ENCODE measurements around the gene ATP2A1. TPM values are rescaled to one million over a fixed set of nuclear protein-coding genes. Genes with fewer than 3 reads are reported as not detected.
"Not testable (repeated sequence)": the region's sequence is repeated elsewhere in the genome, so short reads cannot be mapped to it uniquely, and the experiment has no call there.

Gene ATP2A1
- polyA plus RNA-seq, 1 experiment = 0.50 TPM

DNA sequence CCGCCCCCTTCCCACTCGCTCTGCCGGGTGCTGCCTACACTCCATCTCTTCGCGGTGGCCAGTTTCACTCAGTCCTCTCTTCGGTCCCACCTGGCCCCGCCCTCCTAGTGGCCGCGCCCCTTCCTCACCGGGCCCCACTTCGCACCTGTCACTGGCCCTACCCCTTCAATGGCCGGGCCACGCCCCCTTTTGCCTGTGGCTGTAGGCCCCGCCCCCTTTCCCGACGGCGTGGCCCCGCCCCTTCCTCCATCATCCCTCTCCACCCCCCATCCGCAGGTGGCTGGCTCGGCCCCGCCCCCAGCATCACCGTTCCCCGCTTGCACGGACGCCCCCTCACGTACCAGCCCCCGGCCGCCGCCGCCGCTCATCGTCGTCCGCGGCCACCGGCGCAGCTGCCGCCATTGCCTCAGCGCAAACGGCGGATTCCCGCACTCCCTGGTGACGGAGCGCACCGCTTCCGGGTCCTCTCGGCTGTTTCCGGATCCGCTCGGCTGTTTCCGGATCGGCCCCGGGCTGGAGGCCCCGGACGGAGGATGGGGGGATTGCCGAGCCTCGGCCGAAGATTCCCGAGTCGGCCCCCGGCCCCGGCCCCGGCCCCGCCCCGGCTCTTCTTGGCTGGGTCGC is 46.6 kb downstream of the ATP2A1 start, which contains the start of gene RABEP2:
Gene RABEP2, minus strand, starts transcription at position 477 of the 624 bp plus-strand sequence. Its CDS starts 75 bp downstream, at position 402.
- TF ChIP-seq, protein P1, sequence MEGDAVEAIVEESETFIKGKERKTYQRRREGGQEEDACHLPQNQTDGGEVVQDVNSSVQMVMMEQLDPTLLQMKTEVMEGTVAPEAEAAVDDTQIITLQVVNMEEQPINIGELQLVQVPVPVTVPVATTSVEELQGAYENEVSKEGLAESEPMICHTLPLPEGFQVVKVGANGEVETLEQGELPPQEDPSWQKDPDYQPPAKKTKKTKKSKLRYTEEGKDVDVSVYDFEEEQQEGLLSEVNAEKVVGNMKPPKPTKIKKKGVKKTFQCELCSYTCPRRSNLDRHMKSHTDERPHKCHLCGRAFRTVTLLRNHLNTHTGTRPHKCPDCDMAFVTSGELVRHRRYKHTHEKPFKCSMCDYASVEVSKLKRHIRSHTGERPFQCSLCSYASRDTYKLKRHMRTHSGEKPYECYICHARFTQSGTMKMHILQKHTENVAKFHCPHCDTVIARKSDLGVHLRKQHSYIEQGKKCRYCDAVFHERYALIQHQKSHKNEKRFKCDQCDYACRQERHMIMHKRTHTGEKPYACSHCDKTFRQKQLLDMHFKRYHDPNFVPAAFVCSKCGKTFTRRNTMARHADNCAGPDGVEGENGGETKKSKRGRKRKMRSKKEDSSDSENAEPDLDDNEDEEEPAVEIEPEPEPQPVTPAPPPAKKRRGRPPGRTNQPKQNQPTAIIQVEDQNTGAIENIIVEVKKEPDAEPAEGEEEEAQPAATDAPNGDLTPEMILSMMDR (IDR thresholded peaks at IDR 0.05; ENCODE audit: low read depth, low read length) = no peak
- ChIA-PET POLR2A (interaction anchor here (0.8 to 1.1 kb wide), 3 partner anchors 20 to 62 kb away, joined by 3 to 7 read pairs (median 4); no protein-coding TSS in a partner anchor), CTCF (no interaction called here)
- peak within 1 kb of the TSS; percentile 84 for H3K4me3 ChIP-seq (ENCODE audit: low read depth, low read length)
- no peaks in the 10 kb centered on the region; the same call in 1 of the 2 replicates for H3K9me3 ChIP-seq (ENCODE audit: control insufficient read depth, insufficient read depth, low read length)
- no peaks in the 10 kb centered on the region for H3K27me3 ChIP-seq (ENCODE audit: control insufficient read depth, insufficient read depth, low read length)
- DNase-seq (ENCODE audit: low read depth, low spot score) = peak; percentile 62
- peak within 1 kb of the TSS; percentile 92 for H3K27ac ChIP-seq (ENCODE audit: low read depth, low read length)

DNA sequence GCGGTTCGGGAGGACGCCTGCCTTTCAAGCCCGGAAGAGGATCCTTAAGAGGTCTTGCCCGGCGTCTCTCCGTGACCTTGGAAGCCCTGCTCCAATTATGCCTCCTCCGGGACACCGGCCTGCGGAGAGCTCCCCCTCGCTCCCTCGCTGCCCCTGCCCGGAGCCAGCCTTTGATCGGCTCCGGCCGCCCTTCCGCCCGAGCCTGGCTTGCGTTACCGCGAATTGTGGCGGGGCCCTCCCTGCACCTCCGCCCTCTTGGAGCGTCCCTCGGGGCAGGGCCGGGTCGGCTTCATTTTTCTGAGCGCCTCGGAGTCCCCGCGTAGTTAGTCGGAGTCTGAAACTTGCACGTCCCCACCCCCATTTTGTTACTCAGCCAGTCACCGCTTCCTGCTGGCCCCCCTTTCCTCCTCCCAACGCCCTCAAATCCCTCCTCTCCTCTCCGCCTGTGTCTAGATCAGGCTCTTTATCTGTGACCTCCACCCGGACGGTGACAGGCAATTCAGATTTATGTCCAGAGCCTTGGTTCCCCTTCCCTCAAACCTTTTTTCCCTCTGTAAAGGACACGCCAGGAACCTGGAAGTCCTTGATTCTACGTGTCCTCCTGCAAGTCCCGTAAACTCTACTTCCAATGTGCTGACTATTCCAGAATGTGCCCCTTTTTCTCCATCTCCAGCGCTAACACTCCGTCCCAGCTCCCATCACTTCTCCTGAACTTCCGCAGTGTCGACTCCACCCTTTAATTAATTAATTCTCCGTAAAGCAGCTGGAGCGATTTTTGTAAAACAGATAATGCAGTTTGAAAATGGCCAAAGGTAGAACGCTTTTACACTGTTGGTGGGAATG is 47.3 kb downstream of the ATP2A1 start:
- no peak for DNase-seq (ENCODE audit: low read depth, low spot score)
- peak overlapping the region; percentile 84 for H3K4me3 ChIP-seq (ENCODE audit: low read depth, low read length)
- ChIA-PET POLR2A (interaction anchor here (0.6 to 1.1 kb wide), 4 partner anchors 19 to 102 kb away, joined by 3 to 7 read pairs (median 4); no protein-coding TSS in a partner anchor), CTCF (interaction anchor here (0.6 to 2.3 kb wide), 2 partner anchors 20 to 114 kb away, joined by 5 to 10 read pairs; no protein-coding TSS in a partner anchor)
- H3K27ac ChIP-seq (ENCODE audit: low read depth, low read length) = peak overlapping the region; percentile 92
- no peaks in the 10 kb centered on the region; the same call in 1 of the 2 replicates for H3K9me3 ChIP-seq (ENCODE audit: control insufficient read depth, insufficient read depth, low read length)
- H3K27me3 ChIP-seq (ENCODE audit: control insufficient read depth, insufficient read depth, low read length) = no peaks in the 10 kb centered on the region
- TF ChIP-seq, protein P1 (IDR thresholded peaks at IDR 0.05; ENCODE audit: low read depth, low read length) = no peak

DNA sequence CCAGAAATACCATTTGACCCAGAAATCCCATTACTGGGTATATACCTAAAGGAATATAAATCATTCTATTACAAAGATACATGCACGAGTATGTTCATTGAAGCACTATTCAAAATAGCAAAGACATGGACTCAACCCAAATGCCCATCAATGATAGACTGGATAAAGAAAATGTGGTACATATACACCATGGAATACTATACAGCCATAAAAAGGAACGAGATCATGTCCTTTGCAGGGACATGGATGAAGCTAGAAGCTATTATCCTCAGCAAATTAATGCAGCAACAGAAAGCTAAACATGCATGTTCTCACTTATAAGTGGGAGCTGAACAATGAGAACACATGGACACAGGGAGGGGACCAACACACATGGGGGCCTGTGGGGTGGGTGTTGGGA is 48.0 kb downstream of the ATP2A1 start:
- ChIA-PET POLR2A (interaction anchor here (0.6 kb wide), 1 partner anchor 103 kb away, joined by 3 read pairs; no protein-coding TSS in a partner anchor), CTCF (interaction anchor here (0.6 to 2.3 kb wide), 3 partner anchors 19 to 858 kb away, joined by 5 to 10 read pairs (median 5); no protein-coding TSS in a partner anchor)
- H3K4me3 ChIP-seq (ENCODE audit: low read depth, low read length) = peak overlapping the region; percentile 84; the same call in 1 of the 2 replicates

DNA sequence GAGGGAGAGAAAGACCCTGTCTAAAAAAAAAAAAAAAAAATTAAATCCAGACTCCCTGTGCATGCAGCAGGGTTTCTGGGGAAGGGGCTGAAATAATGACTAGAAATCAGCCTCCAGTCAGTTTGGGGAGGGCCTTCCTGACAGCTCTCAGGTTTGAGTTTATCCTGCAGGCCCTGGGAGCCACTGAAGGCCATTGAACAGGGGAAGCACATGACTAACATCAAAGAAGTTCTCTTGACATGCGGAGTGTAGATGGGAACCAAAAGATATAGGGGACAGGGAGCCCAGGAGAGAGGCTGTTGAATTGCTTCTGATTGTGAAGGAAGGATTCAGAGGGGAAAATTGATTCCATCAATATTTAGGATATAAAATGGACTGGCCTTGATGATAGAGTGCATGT is 49.5 kb downstream of the ATP2A1 start:
- no peaks in the 10 kb centered on the region for H3K27me3 ChIP-seq (ENCODE audit: control insufficient read depth, insufficient read depth, low read length)
- H3K27ac ChIP-seq (ENCODE audit: low read depth, low read length) = no peak overlapping the region
- TF ChIP-seq, protein P1 (IDR thresholded peaks at IDR 0.05; ENCODE audit: low read depth, low read length) = no peak
- no peaks in the 10 kb centered on the region; the same call in 1 of the 2 replicates for H3K9me3 ChIP-seq (ENCODE audit: control insufficient read depth, insufficient read depth, low read length)
- no peak overlapping the region for H3K4me3 ChIP-seq (ENCODE audit: low read depth, low read length)
- CTCF ChIA-PET = no interaction called here
- DNase-seq (ENCODE audit: low read depth, low spot score) = no peak
- POLR2A ChIA-PET = no interaction called here

More for the DNA sequence above, 48.0 kb downstream of the ATP2A1 start:
- DNase-seq (ENCODE audit: low read depth, low spot score); H3K27me3 ChIP-seq (ENCODE audit: control insufficient read depth, insufficient read depth, low read length); H3K9me3 ChIP-seq (ENCODE audit: control insufficient read depth, insufficient read depth, low read length); H3K27ac ChIP-seq (ENCODE audit: low read depth, low read length): not testable (repeated sequence)

DNA sequence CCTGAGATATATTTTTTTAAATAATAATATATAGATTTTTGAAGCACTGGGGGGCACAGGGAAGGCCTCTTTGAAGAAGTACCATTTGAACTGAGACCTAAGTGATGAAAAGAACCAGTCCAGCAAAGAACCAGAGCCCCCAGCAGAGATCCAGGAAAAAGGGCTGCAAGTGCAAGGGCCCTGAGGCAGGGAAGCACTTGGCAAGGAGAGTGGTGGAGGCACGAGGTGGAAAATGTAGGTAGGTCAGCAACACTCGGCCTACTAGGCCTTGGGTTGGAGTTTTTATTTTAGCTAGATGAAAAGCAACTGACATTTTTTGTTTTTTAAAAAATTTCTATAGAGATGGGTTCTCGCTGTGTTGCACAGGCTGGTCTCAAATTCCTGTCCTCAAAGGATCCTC is 51.9 kb downstream of the ATP2A1 start:
- H3K27ac ChIP-seq (ENCODE audit: low read depth, low read length) = no peak overlapping the region
- TF ChIP-seq, protein P1 (IDR thresholded peaks at IDR 0.05; ENCODE audit: low read depth, low read length) = no peak
- ChIA-PET CTCF (interaction anchor here (2.0 kb wide), 1 partner anchor 15 kb away, joined by 8 read pairs; no protein-coding TSS in a partner anchor), POLR2A (no interaction called here)
- H3K9me3 ChIP-seq (ENCODE audit: control insufficient read depth, insufficient read depth, low read length) = no peaks in the 10 kb centered on the region; the same call in 1 of the 2 replicates
- no peak overlapping the region for H3K4me3 ChIP-seq (ENCODE audit: low read depth, low read length)
- no peaks in the 10 kb centered on the region for H3K27me3 ChIP-seq (ENCODE audit: control insufficient read depth, insufficient read depth, low read length)
- no peak for DNase-seq (ENCODE audit: low read depth, low spot score)
